WERI-Rb-1 (cell line): Measurements from ENCODE around the gene ARAF.

Experiments used
- DNase-seq: peaks from one replicate; pipeline ENCODE4 v3.0.0-alpha.2; 2020
- H3K27ac ChIP-seq: fragments of 250-450 bp; sonication (Bioruptor Pico); 2 replicates; pipeline ENCODE4 v1.5.1; 2020; ENCODE audit warnings: mild to moderate bottlenecking, moderate library complexity
- H3K27me3 ChIP-seq: fragments of 250-450 bp; sonication (Bioruptor Pico); 2 replicates; pipeline ENCODE4 v1.5.1; 2021; ENCODE audit warnings: mild to moderate bottlenecking, low read depth, moderate library complexity; ENCODE audit not compliant: insufficient read depth, severe bottlenecking
- H3K36me3 ChIP-seq: fragments of 250-450 bp; sonication (Bioruptor Pico); 2 replicates; pipeline ENCODE4 v1.5.1; 2020; ENCODE audit warnings: mild to moderate bottlenecking, moderate library complexity
- H3K4me3 ChIP-seq: 2 replicates; pipeline ENCODE4 v1.5.1; 2011; ENCODE audit warnings: low read depth, mild to moderate bottlenecking, control low read depth, low read length
- H3K9me3 ChIP-seq: fragments of 250-450 bp; sonication (Bioruptor Pico); 2 replicates; pipeline ENCODE4 v1.5.1; 2021; ENCODE audit warnings: mild to moderate bottlenecking, moderate library complexity; ENCODE audit not compliant: severe bottlenecking
- TF ChIP-seq, protein P1 (sequence below): IDR thresholded peaks from 2 replicates; pipeline ENCODE4 v1.5.1; 2011; ENCODE audit warnings: low read depth, mild to moderate bottlenecking, control low read depth, inconsistent platforms, low read length

The ARAF gene

DNA sequence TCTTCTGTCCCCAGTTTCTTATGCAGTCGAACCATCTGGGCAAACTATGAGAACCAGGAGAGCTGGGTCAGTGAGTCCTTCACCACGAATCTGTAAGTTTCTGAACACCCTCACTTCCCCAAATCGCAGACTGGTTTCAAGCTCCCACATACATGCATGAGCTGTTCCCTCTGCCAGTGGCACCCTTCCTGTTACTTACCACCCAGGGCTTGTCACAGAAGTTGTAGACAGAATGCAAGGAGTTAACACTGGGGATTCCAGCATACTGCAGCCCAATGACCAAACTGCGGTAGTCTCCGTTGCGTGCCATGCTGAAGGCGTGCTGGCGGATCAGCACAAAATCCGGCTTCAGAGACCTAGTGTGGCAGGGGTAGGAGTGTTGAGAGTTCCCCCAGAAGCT is 44.0 kb downstream of the ARAF start:
- H3K9me3 ChIP-seq, result no peaks in the 10 kb centered on the region
- H3K27ac ChIP-seq, result no peak overlapping the region
- H3K4me3 ChIP-seq, result no peak overlapping the region
- TF ChIP-seq, protein P1, sequence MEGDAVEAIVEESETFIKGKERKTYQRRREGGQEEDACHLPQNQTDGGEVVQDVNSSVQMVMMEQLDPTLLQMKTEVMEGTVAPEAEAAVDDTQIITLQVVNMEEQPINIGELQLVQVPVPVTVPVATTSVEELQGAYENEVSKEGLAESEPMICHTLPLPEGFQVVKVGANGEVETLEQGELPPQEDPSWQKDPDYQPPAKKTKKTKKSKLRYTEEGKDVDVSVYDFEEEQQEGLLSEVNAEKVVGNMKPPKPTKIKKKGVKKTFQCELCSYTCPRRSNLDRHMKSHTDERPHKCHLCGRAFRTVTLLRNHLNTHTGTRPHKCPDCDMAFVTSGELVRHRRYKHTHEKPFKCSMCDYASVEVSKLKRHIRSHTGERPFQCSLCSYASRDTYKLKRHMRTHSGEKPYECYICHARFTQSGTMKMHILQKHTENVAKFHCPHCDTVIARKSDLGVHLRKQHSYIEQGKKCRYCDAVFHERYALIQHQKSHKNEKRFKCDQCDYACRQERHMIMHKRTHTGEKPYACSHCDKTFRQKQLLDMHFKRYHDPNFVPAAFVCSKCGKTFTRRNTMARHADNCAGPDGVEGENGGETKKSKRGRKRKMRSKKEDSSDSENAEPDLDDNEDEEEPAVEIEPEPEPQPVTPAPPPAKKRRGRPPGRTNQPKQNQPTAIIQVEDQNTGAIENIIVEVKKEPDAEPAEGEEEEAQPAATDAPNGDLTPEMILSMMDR, result no peak
- H3K36me3 ChIP-seq, result no peaks in the 10 kb centered on the region
- H3K27me3 ChIP-seq, result peaks cover 3% of the 10 kb centered on the region
- no peak for DNase-seq

- TF ChIP-seq, protein P1, result no peak
- H3K27me3 ChIP-seq, result peaks cover 3% of the 10 kb centered on the region
- no peak overlapping the region for H3K4me3 ChIP-seq
- no peak overlapping the region for H3K27ac ChIP-seq
- no peaks in the 10 kb centered on the region for H3K9me3 ChIP-seq
- no peaks in the 10 kb centered on the region for H3K36me3 ChIP-seq
- DNase-seq, result no peak
Observed at GRCh38 chrX:47607091-47607490, 46.1 kb downstream of the ARAF start.

- no peaks in the 10 kb centered on the region for H3K9me3 ChIP-seq
Observed at GRCh38 chrX:47608130-47608810, 47.3 kb downstream of the ARAF start.

GRCh38 chrX:47610511-47610910 is 49.5 kb downstream of the ARAF start:
- H3K27me3 ChIP-seq, result peaks cover 3% of the 10 kb centered on the region
- TF ChIP-seq, protein P1, result no peak
- DNase-seq, result no peak
- no peaks in the 10 kb centered on the region for H3K9me3 ChIP-seq
- no peak overlapping the region for H3K27ac ChIP-seq
- no peak overlapping the region for H3K4me3 ChIP-seq
- H3K36me3 ChIP-seq, result no peaks in the 10 kb centered on the region

More at GRCh38 chrX:47608130-47608810, 47.3 kb downstream of the ARAF start:
- Histone ChIP-seq H3K4me3 (no peak overlapping the region), H3K27me3 (peaks cover 3% of the 10 kb centered on the region), H3K36me3 (no peaks in the 10 kb centered on the region), H3K27ac (no peak overlapping the region)
- DNase-seq, result no peak
- TF ChIP-seq, protein P1, result no peak

DNA sequence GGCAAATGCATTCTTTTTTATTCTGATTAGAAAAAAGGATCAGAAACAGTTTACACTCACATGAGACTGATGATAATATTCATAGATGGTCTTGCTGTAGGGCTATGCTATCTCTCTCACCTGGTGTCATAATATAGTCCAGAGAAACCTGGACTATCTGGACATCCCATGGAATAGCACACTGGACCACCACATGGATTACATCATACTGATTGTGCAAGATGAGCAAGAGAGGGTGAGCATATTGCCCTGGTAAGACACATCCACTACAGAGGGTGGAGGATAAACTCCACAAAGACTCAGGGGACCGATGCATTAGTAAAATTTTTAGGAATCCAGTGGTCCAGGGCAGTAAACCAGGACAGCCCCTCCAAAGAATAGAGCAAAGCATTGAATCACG is 50.5 kb downstream of the ARAF start:
- TF ChIP-seq, protein P1, result no peak
- no peak for DNase-seq
- Histone ChIP-seq H3K4me3 (no peak overlapping the region), H3K27me3 (no peaks in the 10 kb centered on the region), H3K36me3 (no peaks in the 10 kb centered on the region), H3K9me3 (no peaks in the 10 kb centered on the region), H3K27ac (no peak overlapping the region)

GRCh38 chrX:47611926-47612325 is 50.9 kb downstream of the ARAF start:
- H3K36me3 ChIP-seq, result no peaks in the 10 kb centered on the region
- H3K4me3 ChIP-seq, result no peak overlapping the region
- H3K27ac ChIP-seq, result no peak overlapping the region
- no peaks in the 10 kb centered on the region for H3K27me3 ChIP-seq
- no peaks in the 10 kb centered on the region for H3K9me3 ChIP-seq
- no peak for DNase-seq
- TF ChIP-seq, protein P1, result no peak
